HG03558 (cell line): Measurements from ENCODE around the gene NAXD.
"Not testable (repeated sequence)": the region's sequence is repeated elsewhere in the genome, so short reads cannot be mapped to it uniquely, and the experiment has no call there.

ENCODE experiments used
- ATAC-seq: cut with Tn5 transposase; IDR thresholded peaks from one replicate; pipeline ENCODE4 v1.9.1; 2021; ENCODE audit warnings: moderate number of reproducible peaks; ENCODE audit not compliant: unreplicated experiment; ENCODE audit errors: extremely low read depth

Gene NAXD

GRCh38 chr13:110627351-110627750 is 12.0 kb downstream of the NAXD start:
- no peak for ATAC-seq

- no peak for ATAC-seq
These were observed 12.6 kb downstream of the NAXD start for GRCh38 chr13:110627761-110628476.

- ATAC-seq, result no peak
These were observed 13.1 kb downstream of the NAXD start for GRCh38 chr13:110628477-110628793.

- no peak for ATAC-seq
These were observed 13.8 kb downstream of the NAXD start for GRCh38 chr13:110628952-110629701.

GRCh38 chr13:110629735-110630134 is 14.4 kb downstream of the NAXD start:
- no peak for ATAC-seq

- ATAC-seq, result no peak
These were observed 15.3 kb downstream of the NAXD start for GRCh38 chr13:110630566-110631119.

GRCh38 chr13:110632255-110632654 is 16.9 kb downstream of the NAXD start:
- not testable (repeated sequence) for ATAC-seq

GRCh38 chr13:110633776-110634175 is 18.4 kb downstream of the NAXD start:
- no peak for ATAC-seq

- no peak for ATAC-seq
These were observed 19.2 kb downstream of the NAXD start for GRCh38 chr13:110634558-110634957.

GRCh38 chr13:110635405-110636002 is 20.2 kb downstream of the NAXD start:
- no peak for ATAC-seq

- ATAC-seq, result no peak
These were observed 20.7 kb downstream of the NAXD start for GRCh38 chr13:110636053-110636475.

- ATAC-seq, result no peak
These were observed 21.4 kb downstream of the NAXD start for GRCh38 chr13:110636701-110637201.

- no peak for ATAC-seq
These were observed 21.9 kb downstream of the NAXD start for GRCh38 chr13:110637275-110637674.

GRCh38 chr13:110637747-110638146 is 22.4 kb downstream of the NAXD start:
- no peak for ATAC-seq

GRCh38 chr13:110638257-110638656 is 22.9 kb downstream of the NAXD start:
- ATAC-seq, result no peak

GRCh38 chr13:110638814-110639806 is 23.8 kb downstream of the NAXD start:
- no peak for ATAC-seq

- no peak for ATAC-seq
These were observed 24.6 kb downstream of the NAXD start for GRCh38 chr13:110639935-110640334.

- ATAC-seq, result no peak
These were observed 25.3 kb downstream of the NAXD start for GRCh38 chr13:110640591-110641029.

- no peak for ATAC-seq
These were observed 26.0 kb downstream of the NAXD start for GRCh38 chr13:110641055-110642015.
